ENCODE results near the gene PIK3R2. TPM values are rescaled to one million over a fixed set of nuclear protein-coding genes. Genes with fewer than 3 reads are reported as not detected.

PIK3R2 gene
- total and polyA plus RNA-seq, 2 of the 8 experiments (the other 6 are each of a cell fraction or from before 2014, with no cell fraction given), result 21.7 to 57.1 TPM

DNA sequence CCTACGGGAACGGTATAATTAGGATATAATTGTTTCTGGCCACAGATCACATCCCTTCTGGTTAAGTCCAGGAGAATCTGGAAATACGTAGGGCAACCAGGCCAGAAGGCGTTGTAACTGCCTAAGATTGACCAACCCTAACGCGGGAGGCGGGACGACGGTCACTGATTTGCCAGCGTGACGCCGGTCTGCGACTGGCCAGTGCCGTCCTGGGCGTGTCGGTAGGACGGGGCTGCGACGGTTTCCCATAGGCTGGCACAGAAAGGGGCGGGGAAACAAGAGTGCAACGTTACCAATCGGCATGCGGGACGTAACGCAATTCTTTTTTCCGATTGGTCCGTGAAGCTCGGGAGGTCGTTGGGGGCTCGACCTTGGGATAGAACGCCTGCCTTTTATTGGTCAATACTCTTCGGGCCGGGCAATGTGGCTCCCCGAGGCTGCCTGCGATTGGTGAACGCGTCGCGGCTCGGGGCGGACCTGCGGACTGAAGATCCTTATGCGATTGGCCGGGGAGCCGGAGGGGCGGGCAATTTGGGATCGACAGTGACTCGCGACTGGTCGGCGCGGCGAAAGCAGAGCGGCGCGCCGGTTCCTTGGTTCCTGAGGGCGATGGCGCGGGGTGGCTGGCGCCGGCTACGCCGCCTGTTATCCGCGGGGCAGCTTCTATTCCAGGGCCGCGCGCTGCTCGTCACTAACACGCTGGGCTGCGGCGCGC lies 39.9 kb downstream of the PIK3R2 start, which contains the start of gene MPV17L2 (continued):
- TF ChIP-seq RNF2 (IDR thresholded peaks at IDR 0.05; ENCODE audit: borderline replicate concordance, low read depth, low read length, missing control alignments, poor library complexity, severe bottlenecking), result no peak
- TF ChIP-seq YY1 (IDR thresholded peaks at IDR 0.05; ENCODE audit: low read depth, low read length), result peak; percentile 57; the same call in 1 of the 2 replicates
- TF ChIP-seq SP1 (IDR thresholded peaks at IDR 0.05; ENCODE audit: low read depth, low read length), result peak; percentile 100
- peak; percentile 83 for TF ChIP-seq CREB1 (IDR thresholded peaks at IDR 0.05)
- peak; percentile 64 for TF ChIP-seq TAF1 (IDR thresholded peaks at IDR 0.05; ENCODE audit: low read depth, low read length)
- peak in 1 of 2 experiments; percentile 69; a peak in 2 of 3 replicates for TF ChIP-seq POLR2A (IDR thresholded peaks at IDR 0.05; ENCODE audit: control extremely low read depth in 1 of 2, low read depth in 2 of 2, low read length in 2 of 2)
- TF ChIP-seq MAFK (IDR thresholded peaks at IDR 0.05; ENCODE audit: low read depth, low read length), result no peak
- no peak for TF ChIP-seq SAP30 (IDR thresholded peaks at IDR 0.05; ENCODE audit: insufficient read depth, insufficient replicate concordance, low read length)
- TF ChIP-seq SIN3A (conservative IDR thresholded peaks at IDR 0.05 in 1 of 2, IDR thresholded peaks at IDR 0.05 in 1 of 2; ENCODE audit: low read depth in 1 of 2, low read length in 2 of 2), result peak in 1 of 2 experiments; percentile 41; a peak in 1 of 4 replicates
- no peak for TF ChIP-seq GABPA (IDR thresholded peaks at IDR 0.05; ENCODE audit: borderline replicate concordance, insufficient read depth, low read length)
- TF ChIP-seq BACH1 (IDR thresholded peaks at IDR 0.05; ENCODE audit: low read length), result no peak
